IMR-90 (cell line): ENCODE data around the gene KRTAP1-5. TPM values are rescaled to one million over a fixed set of nuclear protein-coding genes. Genes with fewer than 3 reads are reported as not detected.
"Not testable (repeated sequence)": the region's sequence is repeated elsewhere in the genome, so short reads cannot be mapped to it uniquely, and the experiment has no call there.

Source experiments
- ATAC-seq: fragments of 200-7000 bp; cut with Tn5 transposase; 2 replicates; pipeline ENCODE4 v1.9.1; 2020; ENCODE audit warnings: low read depth, mild to moderate bottlenecking, moderate library complexity
- BruUV-seq: library from RNA; stranded (reverse); fragments of 400-500 nt; replicated peaks from 2 replicates; lab custom pipeline; 2021; lab: Mats Ljungman, UMichigan
- CTCF ChIA-PET: fragments of 300-600 bp; formaldehyde crosslinking; extraction: SDS; loops from one replicate; lab custom pipeline; 2021; ENCODE audit warnings: antibody characterized with exemption; lab: Yijun Ruan, JAX
- POLR2A ChIA-PET: fragments of 300-600 bp; sonication (Branson Sonifier 250); formaldehyde crosslinking; loops from one replicate; lab custom pipeline; 2022; ENCODE audit warnings: antibody characterized with exemption; ENCODE audit not compliant: unreplicated experiment; lab: Charles Lee
- DNase-seq: peaks from one replicate; pipeline ENCODE4 v3.0.0; 2013
- H2AFZ ChIP-seq: replicated peaks from 2 replicates; pipeline ENCODE3; 2013; ENCODE audit warnings: low read length, mild to moderate bottlenecking; ENCODE audit not compliant: poor library complexity
- H2AK5ac ChIP-seq: 2 replicates; pipeline ENCODE4 v1.6.1; 2013; ENCODE audit warnings: low read depth, low read length, inconsistent platforms
- H2AK9ac ChIP-seq: replicated peaks from 2 replicates; pipeline ENCODE3; 2013; ENCODE audit warnings: mild to moderate bottlenecking, low read depth, low read length, moderate library complexity; ENCODE audit not compliant: poor library complexity
- H2BK120ac ChIP-seq: 2 replicates; pipeline ENCODE4 v1.6.1; 2013; ENCODE audit warnings: low read depth, low read length, inconsistent platforms
- H2BK15ac ChIP-seq: 3 replicates; pipeline ENCODE4 v1.6.1; 2013; ENCODE audit warnings: low read depth, low read length, inconsistent platforms
- H2BK20ac ChIP-seq: 2 replicates; pipeline ENCODE4 v1.6.1; 2013; ENCODE audit warnings: low read depth, mild to moderate bottlenecking, inconsistent platforms, low read length, moderate library complexity
- H2BK5ac ChIP-seq: 2 replicates; pipeline ENCODE4 v1.6.1; 2013; ENCODE audit warnings: mild to moderate bottlenecking, low read depth, low read length, inconsistent platforms; ENCODE audit not compliant: poor library complexity, severe bottlenecking
- H3K14ac ChIP-seq: replicated peaks from 2 replicates; pipeline ENCODE4 v1.6.1; 2013; ENCODE audit warnings: low read depth, low read length, inconsistent platforms
- H3K18ac ChIP-seq: 2 replicates; pipeline ENCODE4 v1.6.1; 2013; ENCODE audit warnings: low read depth, low read length, control low read depth
- H3K23ac ChIP-seq: 2 replicates; pipeline ENCODE4 v1.6.1; 2013; ENCODE audit warnings: low read depth, low read length, inconsistent platforms
- H3K27ac ChIP-seq: 2 replicates; pipeline ENCODE4 v1.5.1; 2013; ENCODE audit warnings: mild to moderate bottlenecking, control low read depth, low read length; ENCODE audit not compliant: insufficient read depth
- H3K27me3 ChIP-seq: 2 replicates; pipeline ENCODE4 v1.6.1; 2013; ENCODE audit warnings: low read length; ENCODE audit not compliant: control insufficient read depth, insufficient read depth
- H3K36me3 ChIP-seq: 2 replicates; pipeline ENCODE4 v1.6.1; 2013; ENCODE audit warnings: low read length, mixed read lengths; ENCODE audit not compliant: control insufficient read depth, insufficient read depth
- H3K4ac ChIP-seq: 2 replicates; pipeline ENCODE4 v1.6.1; 2013; ENCODE audit warnings: low read depth, low read length, inconsistent platforms
- H3K4me1 ChIP-seq: 2 replicates; pipeline ENCODE4 v1.6.1; 2013; ENCODE audit warnings: low read length, mixed read lengths; ENCODE audit not compliant: control insufficient read depth, insufficient read depth
- H3K4me2 ChIP-seq: 2 replicates; pipeline ENCODE4 v1.6.1; 2013; ENCODE audit warnings: low read depth, mild to moderate bottlenecking, control low read depth, low read length, moderate library complexity
- H3K4me3 ChIP-seq: 2 replicates; pipeline ENCODE4 v1.5.1; 2013; ENCODE audit warnings: low read depth, mild to moderate bottlenecking, control low read depth, low read length, moderate library complexity; ENCODE audit not compliant: insufficient read depth
- H3K56ac ChIP-seq: 2 replicates; pipeline ENCODE4 v1.6.1; 2013; ENCODE audit warnings: low read length, inconsistent platforms; ENCODE audit not compliant: insufficient read depth; ENCODE audit errors: extremely low read depth
- H3K79me1 ChIP-seq, 2 experiments: 2 replicates each; pipeline ENCODE4 v1.6.1; 2013; ENCODE audit warnings: low read length in 2 of 2, inconsistent platforms in 1 of 2, low read depth in 1 of 2
- H3K9ac ChIP-seq: 2 replicates; pipeline ENCODE4 v1.6.1; 2013; ENCODE audit warnings: low read depth, low read length, control low read depth
- H3K9me1 ChIP-seq: 2 replicates; pipeline ENCODE4 v1.6.1; 2013; ENCODE audit warnings: low read length, inconsistent platforms; ENCODE audit not compliant: insufficient read depth
- H3K9me3 ChIP-seq: 2 replicates; pipeline ENCODE4 v1.6.1; 2013; ENCODE audit warnings: low read length; ENCODE audit not compliant: control insufficient read depth, insufficient read depth
- H4K20me1 ChIP-seq: 2 replicates; pipeline ENCODE4 v1.6.1; 2013; ENCODE audit warnings: low read length, inconsistent platforms; ENCODE audit not compliant: insufficient read depth
- H4K5ac ChIP-seq: 2 replicates; pipeline ENCODE4 v1.6.1; 2013; ENCODE audit warnings: mild to moderate bottlenecking, low read depth, low read length, control low read depth
- H4K8ac ChIP-seq, 2 experiments: 2 replicates each; pipeline ENCODE4 v1.6.1; 2013; ENCODE audit warnings: low read depth in 2 of 2, low read length in 2 of 2, control low read depth in 1 of 2, inconsistent platforms in 1 of 2
- H4K91ac ChIP-seq: 2 replicates; pipeline ENCODE4 v1.6.1; 2013; ENCODE audit warnings: low read depth, low read length, inconsistent platforms; ENCODE audit not compliant: insufficient read depth
- CHD1 ChIP-seq: IDR thresholded peaks from 2 replicates; pipeline ENCODE4 v1.6.1; 2012; ENCODE audit warnings: low read depth, low read length, improper control_type of control experiment
- SMC3 ChIP-seq: fragments of 150-350 bp; IDR thresholded peaks from 2 replicates; pipeline ENCODE4 v1.6.1; 2016; ENCODE audit warnings: low read depth, mild to moderate bottlenecking, antibody characterized with exemption, low read length, moderate library complexity
- WGBS, 2 experiments: methylation state at CpG; one replicate each; pipeline versions ENCODE4 v1.1.5 to v1.1.7; 2013; ENCODE audit warnings: missing lambda C conversion rate in 2 of 2; ENCODE audit not compliant: insufficient read length in 1 of 2; ENCODE audit errors: extremely low coverage in 2 of 2; 5-methylcytosine and 5-hydroxymethylcytosine counted together
- dilution Hi-C: fragments of 300-500 bp; cut with HindIII; formaldehyde crosslinking; loops from one replicate; pipeline ENCODE4 v1.14.3; 2018; ENCODE audit warnings: low sequenced_read_pairs; ENCODE audit not compliant: unreplicated experiment
- in situ Hi-C: fragments of 300-500 bp; cut with MboI; formaldehyde crosslinking; loops from 3 replicates; pipeline ENCODE4 v1.14.3; 2019; ENCODE audit warnings: low sequenced_read_pairs, inconsistent platforms, mixed read lengths
- intact Hi-C: fragments of 100-400 bp; cut with micrococcal nuclease; formaldehyde crosslinking; loops from 2 replicates; pipeline ENCODE4 v1.10.0; 2022
- polyA plus RNA-seq, 3 experiments: library from polyadenylated mRNA; depleted of rRNA; stranded (reverse); fragments of >200 nt; gene quantifications; 2 replicates each; pipeline ENCODE4 v1.2.3, GENCODE V29; 2012; ENCODE audit warnings: low replicate concordance in 1 of 3
- total RNA-seq: library from RNA; depleted of rRNA; stranded (reverse); fragments of >200 nt; gene quantifications from 2 replicates; pipeline ENCODE4 v1.2.3, GENCODE V29; 2012

The KRTAP1-5 gene
- total and polyA plus RNA-seq, 2 of the 4 experiments (the other 2 are of a cell fraction), result 27.0 to 34.8 TPM

DNA sequence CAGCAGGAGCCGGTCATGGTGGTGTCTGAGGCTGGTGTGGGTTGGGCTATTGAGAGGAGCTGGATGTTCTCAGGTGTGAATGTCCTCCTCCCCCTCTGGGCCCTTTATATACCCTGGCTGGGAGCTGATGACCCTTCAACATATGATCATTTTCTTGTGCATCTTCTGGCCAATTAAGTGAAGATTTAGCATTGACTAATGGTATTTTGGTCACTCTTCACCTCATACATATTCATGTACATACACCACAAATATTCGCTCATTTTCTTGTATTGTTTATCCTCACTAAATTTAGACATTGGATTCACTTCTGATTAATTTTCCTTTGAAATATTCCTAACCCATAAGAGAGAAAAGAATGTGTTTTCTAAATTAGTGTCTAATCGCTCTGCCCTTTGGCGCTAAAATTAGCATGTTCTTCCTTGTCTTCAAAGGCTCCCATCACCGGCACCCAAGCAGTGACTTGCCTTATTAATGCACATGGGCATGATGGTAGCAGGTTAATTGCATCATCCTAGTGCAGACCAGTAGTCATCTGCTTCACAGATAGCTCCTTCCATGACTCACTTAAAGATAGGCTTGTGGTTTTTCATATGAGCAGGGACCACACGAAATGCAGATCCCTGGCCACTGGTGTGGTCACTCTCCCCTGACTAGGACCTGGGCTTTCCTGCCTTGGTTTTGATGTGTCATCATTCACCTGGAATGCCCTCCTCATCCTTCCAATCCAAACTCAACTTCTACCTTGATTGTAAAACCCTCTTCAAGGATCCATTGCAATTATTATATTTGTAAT lies 39.0 kb upstream of the KRTAP1-5 start, which contains the start of gene KRTAP2-4 (continued):
- TF ChIP-seq CHD1 (no peak; the same call in 1 of the 2 replicates), SMC3 (no peak)

DNA sequence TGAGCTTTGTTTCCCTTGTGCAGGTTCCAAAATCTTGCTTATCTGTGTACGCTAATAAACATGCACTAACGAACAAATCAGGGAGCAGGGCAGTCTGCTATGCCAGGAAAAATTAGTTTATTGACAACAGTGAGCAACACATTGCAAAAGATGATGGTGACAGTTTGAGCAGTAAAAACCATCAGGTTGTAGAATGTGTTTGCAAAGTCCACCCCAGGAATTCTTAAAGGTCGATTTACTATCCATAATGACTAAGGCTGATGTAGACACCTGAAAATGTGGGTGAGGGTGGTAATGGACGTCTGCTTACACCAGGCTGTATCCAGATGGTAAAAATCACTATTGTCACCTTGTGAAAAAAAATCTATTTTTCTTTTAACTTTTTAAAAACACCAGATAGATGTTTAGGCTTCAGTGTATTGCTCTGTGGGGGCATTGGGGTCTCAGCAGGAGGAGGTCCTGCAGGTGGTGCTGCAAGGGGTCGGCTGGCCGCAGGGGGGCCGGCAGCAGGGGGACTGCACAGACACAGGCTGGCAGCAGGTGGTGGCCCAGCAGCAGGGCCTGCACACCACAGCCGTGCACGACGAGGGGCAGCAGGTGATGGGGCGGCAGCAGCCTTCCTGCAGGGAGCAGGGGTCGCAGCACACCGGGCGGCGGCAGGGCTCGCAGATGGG lies 38.1 kb upstream of the KRTAP1-5 start:
- dilution Hi-C loops, H2AFZ ChIP-seq, H3K27ac ChIP-seq, H3K27me3 ChIP-seq, H2AK9ac ChIP-seq, H3K9me3 ChIP-seq, H3K36me3 ChIP-seq, in situ Hi-C loops, CTCF ChIA-PET, H3K56ac ChIP-seq, H3K79me1 ChIP-seq, H3K9me1 ChIP-seq, H3K23ac ChIP-seq, H3K9ac ChIP-seq, ATAC-seq, POLR2A ChIA-PET, intact Hi-C loops, H3K4me2 ChIP-seq, H4K20me1 ChIP-seq, H3K4me3 ChIP-seq, DNase-seq, BruUV-seq: not testable (repeated sequence)
- peaks cover 11% of the 10 kb centered on the region; the same call in 1 of the 2 replicates for H3K4me1 ChIP-seq
- H3K14ac ChIP-seq, result peak overlapping the region; percentile 79
- H4K91ac ChIP-seq, result peak overlapping the region; percentile 83
- peak overlapping the region; percentile 98 for H2BK20ac ChIP-seq
- peak overlapping the region; percentile 91; the same call in 1 of the 2 replicates for H2AK5ac ChIP-seq
- peak overlapping the region; percentile 97 for H2BK120ac ChIP-seq
- H2BK5ac ChIP-seq, result peak overlapping the region; percentile 42
- WGBS, 2 experiments, result 90% methylated on average over 2 of the region's 16 CpGs; no CpG with 5 or more reads in 1 of the 2 experiments
- H4K5ac ChIP-seq, result peak overlapping the region; percentile 67; the same call in 1 of the 2 replicates
- peak overlapping the region; percentile 80 for H3K4ac ChIP-seq
- peak overlapping the region; percentile 95 for H2BK15ac ChIP-seq
- peak overlapping the region; percentile 33 to 71; a peak in 3 of 4 replicates for H4K8ac ChIP-seq
- H3K18ac ChIP-seq, result peak overlapping the region; percentile 75; the same call in 1 of the 2 replicates
